ENCODE results near the gene ARHGAP6.

ARHGAP6 gene

DNA sequence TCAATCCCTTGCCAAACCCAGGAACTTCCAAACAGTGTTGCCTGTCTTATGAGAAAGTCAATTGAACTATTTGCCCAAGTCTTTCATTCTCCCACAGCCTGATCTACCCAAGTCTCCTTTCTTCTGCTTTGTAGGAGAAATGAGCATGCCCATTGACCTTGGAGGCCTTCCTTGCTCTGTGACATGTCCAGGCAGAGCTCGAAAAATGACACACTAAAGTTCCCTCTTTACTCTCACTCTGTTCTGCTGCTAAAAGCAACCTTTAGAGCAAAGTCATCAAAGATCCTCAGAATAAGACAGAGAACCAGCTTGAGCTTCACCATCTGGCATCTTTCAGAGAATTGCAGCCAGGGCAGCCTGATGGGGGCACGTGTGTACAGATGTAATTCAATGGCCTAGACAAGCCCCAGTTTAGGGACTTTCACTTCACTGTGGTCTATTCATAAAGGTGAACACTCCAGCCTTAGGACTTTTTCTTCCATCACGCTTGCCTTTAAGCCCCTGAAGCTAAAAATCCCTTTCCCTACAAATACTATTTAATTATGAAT is 236.1 kb downstream of the ARHGAP6 start:
- DNase-seq (ENCODE audit: low spot score), result no peak

DNA sequence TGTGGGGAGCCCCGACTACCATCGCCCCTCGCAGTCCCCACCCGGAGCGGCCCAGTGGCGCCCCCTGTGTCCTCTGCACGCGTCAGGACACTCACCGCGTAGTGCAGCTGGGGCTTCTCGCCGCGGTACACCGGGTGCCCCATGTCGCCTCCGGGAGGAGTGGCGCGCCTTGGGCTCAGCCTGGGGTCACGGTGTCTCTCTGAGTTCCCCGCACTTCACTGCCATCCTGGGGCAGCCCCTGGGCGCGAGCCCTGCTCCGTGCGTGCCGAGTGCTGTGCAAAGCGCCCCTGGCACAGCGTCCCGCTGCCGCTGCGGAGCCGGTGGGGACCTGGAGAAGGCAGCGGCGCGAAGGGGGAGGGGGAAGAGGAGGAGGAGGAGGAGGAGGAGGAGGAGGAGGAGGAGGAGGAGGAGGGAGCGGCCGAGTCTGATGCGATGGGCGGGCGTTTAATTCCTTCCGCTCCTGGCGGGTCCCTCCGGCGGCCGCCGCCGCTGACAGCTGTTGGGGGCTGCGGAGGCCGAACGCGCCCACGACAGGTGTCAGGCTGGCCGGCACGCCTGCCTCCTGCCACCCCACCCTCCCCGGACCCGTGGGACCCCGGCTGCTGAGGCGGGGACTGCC is 238.2 kb downstream of the ARHGAP6 start:
- no peak for DNase-seq (ENCODE audit: low spot score)

DNA sequence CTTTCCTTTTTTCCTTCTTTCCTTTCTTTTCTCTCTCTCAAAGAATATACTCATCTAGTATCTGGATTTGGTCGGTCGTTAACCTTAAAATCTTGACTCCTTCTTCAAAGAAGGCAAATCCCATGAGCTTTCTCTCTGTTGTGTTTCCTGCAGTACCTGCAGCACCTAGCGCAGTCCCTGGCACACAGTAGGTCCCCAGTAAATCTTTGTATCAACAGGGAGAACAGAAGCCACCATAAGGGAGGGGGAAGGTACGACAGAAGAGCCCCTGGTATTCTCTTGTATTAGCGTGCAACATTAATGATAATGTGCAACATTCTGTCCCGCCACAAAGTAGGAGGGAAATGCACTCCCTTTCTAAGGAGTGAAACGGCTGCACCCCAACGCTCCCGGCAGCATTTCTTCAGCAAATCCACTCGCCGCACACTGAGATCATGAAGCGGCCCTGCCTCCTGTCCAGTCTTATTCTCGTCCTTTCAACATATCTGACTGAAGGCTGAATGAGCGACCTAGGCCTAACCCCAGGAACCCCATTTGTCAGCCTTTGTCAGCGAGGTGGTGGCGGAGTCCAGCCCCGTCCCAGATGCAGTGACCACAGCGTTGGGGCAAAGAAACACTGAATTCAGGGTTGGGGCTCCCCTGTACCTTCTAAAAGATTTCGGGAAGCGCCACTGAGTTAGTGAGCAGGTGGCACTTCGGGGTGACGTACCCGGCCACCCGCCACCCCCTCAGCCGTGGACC is 238.8 kb downstream of the ARHGAP6 start:
- no peak for DNase-seq (ENCODE audit: low spot score)

DNA sequence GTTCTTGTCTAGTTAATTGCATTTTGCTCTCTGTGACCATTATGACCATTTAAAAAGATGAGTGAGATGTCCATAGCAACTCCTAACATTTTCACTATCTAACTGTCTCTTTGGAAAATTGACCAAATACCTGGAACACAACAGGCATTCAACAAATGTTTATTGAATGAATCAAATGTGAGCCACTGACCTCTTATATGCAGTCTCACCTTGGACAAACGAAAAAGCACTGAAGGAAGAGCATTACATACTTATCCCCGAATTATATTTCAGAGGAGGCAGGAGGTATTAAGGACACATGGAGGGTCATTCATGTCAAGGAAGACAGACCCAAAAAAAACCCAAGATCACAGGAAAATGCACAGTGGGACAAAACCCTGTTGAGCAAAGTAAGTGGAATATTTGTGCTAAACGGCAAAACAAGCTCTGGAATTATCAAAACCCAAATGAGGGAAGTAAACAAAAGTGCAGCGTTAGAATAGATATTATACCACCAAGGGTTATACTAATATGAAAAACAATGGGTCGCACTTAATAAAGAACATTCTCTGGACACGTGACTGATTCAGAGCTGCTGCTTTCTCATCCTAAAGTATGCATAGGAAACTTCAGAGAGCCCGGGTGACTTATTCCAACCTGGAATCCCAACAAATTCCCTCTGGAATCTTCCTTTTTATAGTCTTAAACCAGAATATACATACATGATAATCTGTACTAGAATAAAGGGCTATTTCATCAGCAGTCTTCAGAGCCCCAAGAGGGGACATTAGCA is 240.6 kb downstream of the ARHGAP6 start:
- DNase-seq (ENCODE audit: low spot score), result no peak

DNA sequence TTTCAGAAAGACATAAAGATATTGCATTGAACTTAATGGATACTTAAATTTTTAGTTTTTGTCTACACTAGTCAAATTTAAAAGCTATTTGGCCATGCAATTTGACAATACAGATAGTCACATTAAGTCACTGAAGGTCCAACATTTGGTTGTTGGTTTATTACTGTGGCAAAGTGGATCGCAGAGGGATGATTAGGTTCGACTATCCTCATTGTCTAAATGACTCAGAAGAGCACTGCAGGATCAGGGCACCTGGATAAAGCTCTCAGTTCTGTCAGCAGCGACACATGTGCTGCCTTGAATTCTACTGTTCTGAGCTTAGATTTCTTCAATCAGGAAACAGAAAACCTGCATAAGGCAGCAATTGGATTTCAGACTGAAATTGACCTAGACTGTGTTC is 241.8 kb downstream of the ARHGAP6 start:
- DNase-seq (ENCODE audit: low spot score), result no peak

DNA sequence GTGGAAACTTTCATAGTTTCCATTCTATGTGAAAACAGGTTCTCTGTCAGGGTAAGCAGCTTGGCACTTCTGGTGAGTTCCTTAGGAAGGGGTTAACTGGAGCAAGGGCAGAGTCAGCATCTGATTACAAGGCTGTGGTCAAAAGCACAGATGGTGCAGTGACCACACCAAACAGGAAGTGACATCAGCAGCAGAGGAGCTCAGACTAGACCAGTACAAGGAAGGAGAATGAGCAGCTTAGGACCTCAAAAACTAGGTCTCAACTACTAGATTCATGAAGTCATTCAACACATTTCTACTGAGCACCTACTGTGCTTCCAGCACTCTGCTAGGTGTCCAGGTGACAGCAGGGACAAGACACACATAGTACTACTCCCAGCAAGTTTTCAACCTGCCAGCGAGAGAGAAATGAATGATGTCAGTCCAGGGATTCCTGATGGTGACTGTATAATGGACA is 242.3 kb downstream of the ARHGAP6 start:
- DNase-seq (ENCODE audit: low spot score), result no peak

DNA sequence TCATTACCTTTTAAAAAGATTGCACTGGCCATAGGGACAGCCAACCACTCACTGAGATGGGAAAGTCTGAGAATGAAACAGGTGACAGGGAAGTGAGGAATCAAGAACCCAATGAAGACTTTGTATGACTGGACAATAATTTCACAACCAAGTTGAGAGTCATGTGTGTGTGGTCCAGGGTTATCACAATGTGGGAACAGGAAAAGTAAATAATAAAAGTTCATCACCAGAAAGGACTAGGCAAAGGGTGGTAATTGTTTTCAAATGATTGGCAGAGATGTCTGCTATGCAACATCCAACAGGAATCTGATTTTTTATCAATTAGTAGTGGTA is 243.2 kb downstream of the ARHGAP6 start:
- DNase-seq (ENCODE audit: low spot score), result no peak

DNA sequence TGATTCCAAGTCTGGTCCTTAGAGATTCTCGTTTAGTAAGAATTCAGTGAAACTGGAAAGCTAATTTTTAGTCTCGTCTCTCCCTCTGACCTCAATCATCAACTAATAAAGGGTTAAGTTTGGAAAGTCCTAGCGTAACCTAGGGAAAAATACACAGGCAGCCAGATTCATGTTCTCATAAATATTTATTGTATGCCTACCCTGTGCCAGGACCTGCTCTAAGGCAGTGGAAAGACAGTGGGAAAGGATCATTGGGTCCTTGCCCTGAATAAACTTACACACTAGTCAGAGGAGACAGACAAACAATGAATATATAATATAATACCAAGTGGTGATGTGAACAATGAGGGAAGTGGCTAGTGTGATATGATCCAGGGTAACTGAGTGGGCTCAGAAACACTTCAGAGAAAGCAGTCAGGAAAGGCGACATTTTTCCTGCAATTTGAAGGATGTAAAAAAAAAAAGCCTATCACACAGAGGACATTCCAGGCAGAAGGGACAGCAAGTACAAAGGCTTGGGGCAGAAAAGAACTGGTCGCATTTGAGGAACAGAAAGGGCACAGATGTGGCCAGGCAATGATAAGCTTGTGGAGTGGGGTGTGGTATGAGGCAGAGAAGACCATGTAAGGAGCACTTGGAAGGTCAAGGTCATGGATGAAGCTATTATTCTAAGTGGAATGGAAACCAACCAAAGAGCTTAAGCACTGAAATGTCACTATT is 243.8 kb downstream of the ARHGAP6 start:
- DNase-seq (ENCODE audit: low spot score), result no peak

DNA sequence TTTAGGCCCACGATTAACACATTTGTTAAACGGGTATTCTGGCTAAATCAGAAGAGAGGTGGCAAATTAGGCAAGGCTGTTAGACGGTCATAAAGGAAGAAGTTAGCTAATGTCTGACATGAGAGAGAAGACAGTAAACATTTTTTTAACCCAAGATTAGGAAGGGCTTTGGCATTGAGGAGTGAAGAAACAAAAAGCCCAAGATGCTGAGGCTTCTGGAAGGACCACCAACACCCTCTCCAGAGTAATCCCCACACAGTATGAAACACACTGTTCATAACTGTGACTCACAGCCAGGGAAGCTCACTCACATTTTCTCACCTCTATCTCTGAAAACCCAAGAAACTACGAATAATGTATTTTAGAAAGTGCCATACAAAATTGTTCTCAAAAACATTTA is 244.9 kb downstream of the ARHGAP6 start:
- DNase-seq (ENCODE audit: low spot score), result no peak

DNA sequence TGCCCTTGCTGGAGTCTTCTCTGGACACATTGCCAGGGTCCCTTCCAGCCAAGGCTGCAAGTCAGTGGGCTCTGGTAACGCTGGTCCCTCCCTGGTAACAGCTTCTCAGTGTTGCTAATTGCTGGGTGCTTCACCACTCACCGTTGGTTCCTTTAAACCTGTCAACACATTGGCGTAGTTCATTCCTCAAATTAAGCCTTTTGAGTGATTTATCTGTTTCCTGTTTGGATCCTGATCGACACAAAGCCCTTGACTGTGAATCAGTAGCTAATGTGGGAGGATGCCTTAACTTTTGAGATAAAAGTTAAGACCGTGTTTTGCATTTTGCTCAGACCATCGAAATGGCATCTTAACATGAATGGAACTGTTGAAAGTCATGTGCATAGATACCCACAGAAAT is 246.6 kb downstream of the ARHGAP6 start:
- DNase-seq (ENCODE audit: low spot score), result no peak

DNA sequence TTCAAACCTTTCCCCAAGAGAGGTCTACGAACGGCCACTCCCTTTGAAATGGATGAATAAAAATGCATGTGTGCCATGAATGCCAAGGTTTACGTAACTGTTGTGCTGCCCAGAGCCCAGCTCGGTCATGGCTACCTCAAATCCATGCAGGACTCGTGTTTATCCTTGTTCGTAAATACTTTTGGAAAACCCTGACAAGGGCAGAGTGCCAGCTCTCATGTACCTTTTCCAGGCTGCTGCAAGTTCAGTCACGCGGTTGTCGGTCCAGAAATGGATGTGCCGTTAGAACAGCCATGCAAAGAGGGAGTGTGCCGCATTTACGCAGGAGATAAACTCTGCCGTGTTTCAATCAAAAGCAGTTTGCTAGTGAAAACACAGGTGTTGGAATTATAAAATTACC is 249.1 kb downstream of the ARHGAP6 start:
- DNase-seq (ENCODE audit: low spot score), result no peak

DNA sequence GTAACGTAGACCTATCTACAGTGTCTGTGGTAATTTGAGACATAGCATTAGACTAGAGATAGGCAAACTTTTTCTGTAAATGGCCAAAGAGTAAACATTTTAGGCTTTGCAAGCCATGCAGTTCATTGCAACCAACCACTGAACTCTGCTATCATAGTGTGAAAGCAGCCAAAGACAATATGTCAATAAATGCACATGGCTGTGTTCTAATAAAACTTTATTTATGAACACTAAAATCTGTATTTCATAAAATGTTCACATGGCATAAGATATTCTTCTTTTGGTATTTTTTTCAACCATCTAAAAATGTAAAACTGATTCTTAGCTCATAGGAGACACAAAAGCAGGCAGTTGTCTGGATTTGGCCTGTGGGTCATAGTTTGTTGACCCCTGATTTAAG is 251.6 kb downstream of the ARHGAP6 start:
- no peak for DNase-seq (ENCODE audit: low spot score)

DNA sequence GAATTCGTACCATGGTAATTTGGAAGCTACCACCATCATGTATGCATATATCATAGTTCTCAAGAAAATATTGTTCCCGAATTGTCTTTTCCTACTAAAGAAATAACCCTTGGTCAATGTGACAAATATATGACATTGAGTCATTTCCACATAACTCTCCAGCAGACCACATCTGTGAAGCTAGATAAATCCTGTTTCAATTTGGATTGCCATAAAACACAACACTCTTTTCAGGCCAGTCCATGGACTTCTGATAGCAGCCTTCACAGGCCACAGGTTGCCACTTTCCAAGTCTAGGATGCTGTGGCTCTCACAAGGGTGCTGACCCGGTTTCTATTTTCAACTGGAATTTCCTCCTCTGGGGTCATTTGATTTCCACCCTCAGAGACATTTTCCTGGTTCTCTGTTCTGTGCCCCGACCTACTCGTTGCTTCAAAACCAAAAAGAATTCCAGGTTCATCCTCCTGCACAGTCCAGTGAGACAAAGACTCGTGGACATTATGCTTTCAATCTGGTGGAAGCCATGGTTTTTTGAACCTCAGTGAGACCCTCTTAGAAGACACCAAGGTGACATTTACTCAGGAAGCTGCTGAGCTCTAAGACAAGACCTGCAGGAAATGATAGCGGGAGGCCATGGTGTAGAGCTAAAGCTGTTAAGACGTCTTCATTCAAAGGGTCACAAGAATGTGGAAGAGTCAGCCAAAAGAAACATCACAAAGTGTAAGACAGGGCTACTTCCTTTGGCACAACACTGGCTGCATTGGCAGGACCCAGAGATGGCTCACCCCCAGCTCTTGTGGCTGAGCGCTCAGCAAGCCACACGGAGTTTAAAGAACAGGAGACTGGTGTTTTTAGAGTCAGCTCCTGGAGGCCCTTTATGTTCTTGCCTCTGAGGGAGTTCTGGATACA is 252.8 kb downstream of the ARHGAP6 start:
- DNase-seq (ENCODE audit: low spot score), result no peak

DNA sequence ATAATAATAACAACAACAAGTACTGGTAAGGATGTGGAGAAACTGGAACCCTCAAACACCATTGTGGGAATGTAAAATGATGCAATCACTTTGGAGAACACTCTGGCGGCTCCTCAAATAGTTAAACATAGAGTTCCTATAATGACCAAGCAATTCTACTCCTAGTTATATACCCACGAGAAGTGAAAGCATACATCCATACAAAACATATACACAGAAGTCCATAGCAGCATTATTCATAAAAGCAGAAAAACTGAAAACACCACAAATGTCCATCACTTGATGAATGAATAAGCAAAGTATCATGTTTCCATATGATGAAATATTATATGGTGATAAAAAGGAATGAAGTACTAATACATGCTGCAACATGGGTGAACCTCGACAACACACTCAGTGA is 255.8 kb downstream of the ARHGAP6 start:
- no peak for DNase-seq (ENCODE audit: low spot score)

DNA sequence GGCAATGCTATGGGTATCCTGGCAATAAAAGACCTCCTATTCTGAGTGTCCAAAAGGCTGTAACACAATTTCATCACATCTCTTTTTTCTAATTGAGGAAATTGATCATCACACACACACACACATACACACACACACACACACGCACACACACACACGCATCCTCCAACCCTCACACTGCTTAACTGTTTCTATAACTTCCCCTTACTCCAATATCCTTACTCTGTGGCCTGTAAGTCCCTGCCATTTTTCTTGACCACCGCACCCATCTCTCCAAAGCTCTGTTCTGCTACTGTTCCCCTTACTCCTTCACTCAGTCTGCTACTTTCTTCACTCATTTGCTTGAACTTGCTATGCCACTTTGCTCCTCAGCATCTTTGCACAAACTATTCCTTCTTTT is 256.9 kb downstream of the ARHGAP6 start:
- DNase-seq (ENCODE audit: low spot score), result no peak

DNA sequence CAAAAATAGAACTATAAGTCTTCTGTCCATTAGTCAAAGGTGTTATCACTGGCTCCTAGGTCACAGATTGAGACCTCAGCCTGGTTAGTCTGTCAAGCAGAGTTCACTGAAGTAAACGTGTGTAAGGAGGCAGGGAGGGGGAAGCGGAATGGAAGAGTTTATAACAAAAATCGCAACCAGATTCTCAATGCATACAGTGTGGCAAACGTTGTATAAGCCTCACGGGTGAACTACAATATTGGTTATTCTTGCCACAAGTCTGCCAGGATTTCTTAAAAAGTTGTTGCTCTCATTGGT is 257.7 kb downstream of the ARHGAP6 start:
- no peak for DNase-seq (ENCODE audit: low spot score)

DNA sequence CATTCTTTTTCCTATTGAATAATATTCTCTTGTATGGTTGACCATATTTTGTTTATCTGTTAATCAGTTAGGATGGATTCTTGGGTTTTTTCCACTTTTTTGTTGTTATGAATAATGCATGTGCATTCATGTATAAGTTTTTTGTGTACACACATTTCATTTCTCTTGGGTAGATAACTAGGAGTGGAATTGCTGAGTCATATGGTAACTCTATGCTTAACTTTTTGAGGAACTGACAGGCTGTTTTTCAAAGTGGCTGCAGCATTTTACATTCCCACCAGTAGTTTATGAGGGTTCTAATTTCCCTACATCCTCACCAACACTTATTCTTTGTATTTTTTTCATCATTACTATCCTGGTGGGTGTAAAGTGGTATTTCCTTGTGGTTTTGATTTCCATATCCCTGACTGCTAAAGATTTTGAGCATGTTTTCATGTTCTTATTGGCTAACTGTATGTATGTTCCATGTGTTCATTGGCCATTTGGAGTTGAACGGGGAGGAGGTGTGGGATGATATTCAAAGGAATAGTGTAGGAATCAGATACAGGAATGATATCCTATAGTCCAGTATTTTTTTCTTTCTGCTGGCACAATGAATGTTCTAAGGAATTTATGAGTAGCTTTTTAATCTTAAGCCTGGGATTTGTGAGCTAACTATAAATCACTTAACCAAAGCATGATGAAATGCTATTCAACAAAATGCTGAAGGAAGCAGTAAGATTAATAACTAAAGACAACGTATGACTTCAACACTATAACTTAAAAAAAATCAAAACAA is 258.2 kb downstream of the ARHGAP6 start:
- no peak for DNase-seq (ENCODE audit: low spot score)

DNA sequence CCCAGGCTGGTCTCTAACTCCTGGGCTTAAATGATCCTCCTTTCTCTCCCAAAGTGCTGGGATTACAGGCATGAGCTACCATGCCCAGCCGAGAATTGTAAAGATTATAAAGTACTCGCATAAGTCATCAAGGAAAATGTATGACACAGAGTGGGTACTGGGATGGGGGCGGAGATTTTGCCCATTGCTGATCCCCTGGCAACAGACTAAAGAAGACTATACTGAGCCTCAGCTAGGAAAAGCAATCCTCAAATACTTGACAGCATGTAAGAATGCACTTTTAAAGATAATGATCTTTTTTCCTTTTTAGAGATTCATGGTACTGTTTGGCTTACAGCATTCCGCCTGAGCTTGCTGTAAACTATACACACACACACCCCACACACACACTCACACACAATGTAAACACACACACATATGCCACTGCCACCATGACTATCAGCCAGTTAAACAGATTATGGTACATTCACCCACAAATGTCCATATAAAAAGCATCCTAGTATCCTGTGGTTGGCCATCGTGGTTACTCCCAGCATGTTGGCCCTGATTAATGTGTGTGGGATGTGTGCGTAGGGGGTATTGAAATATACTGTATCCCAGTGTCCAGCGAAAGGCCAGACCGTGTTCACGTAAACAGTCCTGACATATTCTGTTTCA is 259.5 kb downstream of the ARHGAP6 start:
- no peak for DNase-seq (ENCODE audit: low spot score)

DNA sequence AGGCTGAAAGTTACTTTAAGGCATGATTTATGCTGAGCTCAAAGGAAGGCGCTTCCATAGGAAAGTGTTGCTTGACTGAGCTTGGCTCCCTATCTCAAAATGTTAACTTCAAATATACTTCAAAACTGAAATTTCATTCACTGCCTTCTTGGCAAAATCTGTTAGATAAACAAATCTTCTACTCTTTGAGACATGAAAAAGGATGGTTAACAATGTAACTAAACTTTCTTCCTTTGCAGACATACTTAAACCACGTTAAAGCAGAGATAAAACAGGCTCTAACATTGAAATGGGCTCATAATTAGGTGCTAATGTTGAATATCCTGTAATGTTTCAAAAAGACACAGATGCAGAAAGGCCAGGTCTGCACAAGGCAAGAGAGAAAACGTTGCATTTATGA is 262.1 kb downstream of the ARHGAP6 start:
- DNase-seq (ENCODE audit: low spot score), result no peak

DNA sequence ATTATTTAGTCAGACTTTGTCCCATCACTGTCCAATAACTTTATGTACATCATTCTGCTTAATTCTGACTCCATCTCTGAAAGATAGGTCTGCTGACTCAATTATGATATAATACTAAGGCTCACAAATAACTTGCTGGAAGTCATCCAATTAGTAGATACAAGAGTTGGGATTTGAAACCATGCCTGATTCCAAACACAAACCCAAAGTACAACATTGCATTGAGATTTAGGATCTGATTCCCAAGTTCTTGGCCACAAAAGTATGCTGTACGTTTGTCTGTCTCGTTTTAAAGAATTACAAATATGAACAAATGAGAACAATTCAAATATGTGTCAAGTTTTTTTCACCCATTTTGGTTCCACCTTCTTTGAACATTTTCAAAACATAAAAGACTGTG is 263.8 kb downstream of the ARHGAP6 start:
- DNase-seq (ENCODE audit: low spot score), result no peak

All from HuH-7.5 (cell line).